Heart left ventricle (tissue), 16 donors: ENCODE results near the gene ACO1. TPM values are rescaled to one million over a fixed set of nuclear protein-coding genes. Genes with fewer than 3 reads are reported as not detected.
A peak's percentile ranks its signal among the peaks of the same experiment; 100 is the strongest.

Source experiments
- ATAC-seq, 4 donors: fragments of 200-7000 bp; cut with Tn5 transposase; one replicate each; pipeline ENCODE4 v1.9.1; 2020 to 2022; ENCODE audit warnings: moderate library complexity in 4 of 4, mild to moderate bottlenecking in 3 of 4, moderate number of reproducible peaks in 1 of 4
- DNase-seq, 5 donors: peaks; one replicate each; pipeline ENCODE4 v3.0.0-alpha.2; 2020
- H3K27ac ChIP-seq, 12 donors: fragments of 200-600 bp; sonication (generic) in 4 of 12; one replicate each; pipeline versions ENCODE4 v1.5.0 to v1.8.0; 2016 to 2022; ENCODE audit warnings: mild to moderate bottlenecking in 2 of 12
- H3K27me3 ChIP-seq, 9 donors: fragments of 200-600 bp; sonication (generic) in 2 of 9; one replicate each; pipeline versions ENCODE4 v1.5.1 to v1.8.0; 2016 to 2022; ENCODE audit warnings: mild to moderate bottlenecking in 3 of 9
- H3K36me3 ChIP-seq, 9 donors: fragments of 200-600 bp; sonication (generic) in 2 of 9; one replicate each; pipeline versions ENCODE4 v1.5.0 to v1.8.0; 2018 to 2022; ENCODE audit warnings: mild to moderate bottlenecking in 2 of 9
- H3K4me1 ChIP-seq, 12 donors: fragments of 200-600 bp; sonication (generic) in 4 of 12; one replicate each; pipeline versions ENCODE4 v1.5.0 to v1.8.0; 2016 to 2022; ENCODE audit warnings: mild to moderate bottlenecking in 3 of 12
- H3K4me3 ChIP-seq, 12 donors: fragments of 200-600 bp; sonication (generic) in 4 of 12; one replicate each; pipeline versions ENCODE4 v1.5.0 to v1.8.0; 2017 to 2022; ENCODE audit warnings: mild to moderate bottlenecking in 9 of 12, moderate library complexity in 4 of 12
- H3K9me3 ChIP-seq, 12 donors: fragments of 200-600 bp; sonication (generic) in 4 of 12; one replicate each; pipeline versions ENCODE4 v1.5.0 to v1.8.0; 2016 to 2022; ENCODE audit warnings: mild to moderate bottlenecking in 1 of 12
- POLR2A ChIP-seq, 2 donors: fragments of 450-650 bp; IDR thresholded peaks; one replicate each; pipeline ENCODE4 v1.6.1; 2017; ENCODE audit warnings: antibody characterized with exemption in 2 of 2, mild to moderate bottlenecking in 2 of 2, moderate library complexity in 2 of 2
- WGBS, 4 donors: extraction: QIAGEN DNeasy Blood & Tissue Kit in 2 of 4; methylation state at CpG; one replicate each; pipeline versions ENCODE4 v1.1.5 to v1.1.7; 2013 to 2018; 5-methylcytosine and 5-hydroxymethylcytosine counted together
- intact Hi-C, 10 donors: fragments of 100-400 bp; cut with DNase I; formaldehyde crosslinking; loops; one replicate each; pipeline versions ENCODE4 v1.11.1 to v1.14.2; 2022
- polyA plus RNA-seq, 2 donors: library from polyadenylated mRNA; stranded (reverse); fragments of 200-250 nt; gene quantifications; one replicate each; pipeline ENCODE4 v1.2.3, GENCODE V29; 2013
- total RNA-seq, 9 donors: library from RNA; depleted of rRNA in 2 of 9; stranded (reverse); fragments of >200 nt in 2 of 9; fragmentation: NEBNext Ultra II Directional in 3 of 9; extraction: Animal tissue kit (Norgen Biotek cat#: 25700) in 3 of 9; gene quantifications; one replicate each; pipeline versions ENCODE4 v1.1.0 to v1.2.4, GENCODE V29; 2016 to 2023
- TF ChIP-seq, protein P1 (sequence below), 12 donors: fragments of 200-600 bp; sonication (generic) in 4 of 12; IDR thresholded peaks; one replicate each; pipeline versions ENCODE4 v1.5.0 to v1.8.0; 2018 to 2022; ENCODE audit warnings: antibody characterized with exemption in 12 of 12, mild to moderate bottlenecking in 5 of 12
- donor health status: ischemic (EF 13 %, LVEDD 7.1; RV severe dilation, severe dysfunction).
- donor health status: healthy with polysubstance abuse.
- donor health status: DM: no; HTN: yes; CAD: no.
- donor health status: DM: no; HTN: no; CAD: no.
- donor health status: ischemic (EF 25% LVEDD 6.9; RV normal size, moderate dysfunction).
- donor health status: ischemic (EF 25% LVEDD 5.7; RV mildly dilated, moderate dysfunction).
- donor health status: healthy.
- donor health status: DM: yes; HTN: yes; CAD: no.
- donor health status: ischemic (EF 35%, LVEDD 5.7; RV mildly dilated, moderate dysfunction).
- donor health status: nonischemic (EF 11% LVEDD 7.7; RV severe dilation, severe dysfunction).
- donor health status: DM: yes; HTN: yes; CAD: no.
- donor health status: PGD.
- donor health status: ischemic (EF 29% LVEDD 5.4; RV normal size, mild dysfunction).
- donor health status: nonischemic (EF 23%, LVEDD 6.1; RV moderate dilation, normal function).

ACO1 gene
- total and polyA plus RNA-seq, 11 donors: 17.6 to 68.3 (median 60.7) TPM

DNA sequence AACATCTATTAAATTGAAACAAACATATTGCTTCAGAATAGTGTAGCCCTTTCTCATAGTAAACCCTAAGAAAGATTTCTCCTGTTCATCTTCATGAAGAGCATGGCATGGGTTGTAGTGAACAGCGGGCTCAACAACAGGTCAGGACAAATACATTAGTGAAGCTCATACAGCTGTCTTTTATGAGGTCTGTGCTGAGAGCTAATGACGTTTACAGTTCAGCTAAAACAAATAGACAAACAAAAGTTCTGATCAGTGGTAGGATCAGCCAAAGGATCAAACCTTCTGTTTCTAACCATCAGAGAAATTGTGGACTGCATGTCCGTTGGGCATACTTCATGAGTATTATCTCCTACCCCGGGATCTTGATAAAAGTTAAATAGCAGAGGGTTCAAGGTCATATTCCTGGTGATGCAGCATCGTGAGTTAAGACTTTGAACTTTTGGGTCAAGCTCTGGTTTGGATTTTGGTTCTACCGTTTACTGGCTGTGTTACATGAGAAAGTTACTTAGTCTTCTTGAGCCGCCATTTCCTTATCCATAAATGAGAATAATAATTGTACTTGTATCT lies 37.9 kb downstream of the ACO1 start:
- TF ChIP-seq, protein P1, sequence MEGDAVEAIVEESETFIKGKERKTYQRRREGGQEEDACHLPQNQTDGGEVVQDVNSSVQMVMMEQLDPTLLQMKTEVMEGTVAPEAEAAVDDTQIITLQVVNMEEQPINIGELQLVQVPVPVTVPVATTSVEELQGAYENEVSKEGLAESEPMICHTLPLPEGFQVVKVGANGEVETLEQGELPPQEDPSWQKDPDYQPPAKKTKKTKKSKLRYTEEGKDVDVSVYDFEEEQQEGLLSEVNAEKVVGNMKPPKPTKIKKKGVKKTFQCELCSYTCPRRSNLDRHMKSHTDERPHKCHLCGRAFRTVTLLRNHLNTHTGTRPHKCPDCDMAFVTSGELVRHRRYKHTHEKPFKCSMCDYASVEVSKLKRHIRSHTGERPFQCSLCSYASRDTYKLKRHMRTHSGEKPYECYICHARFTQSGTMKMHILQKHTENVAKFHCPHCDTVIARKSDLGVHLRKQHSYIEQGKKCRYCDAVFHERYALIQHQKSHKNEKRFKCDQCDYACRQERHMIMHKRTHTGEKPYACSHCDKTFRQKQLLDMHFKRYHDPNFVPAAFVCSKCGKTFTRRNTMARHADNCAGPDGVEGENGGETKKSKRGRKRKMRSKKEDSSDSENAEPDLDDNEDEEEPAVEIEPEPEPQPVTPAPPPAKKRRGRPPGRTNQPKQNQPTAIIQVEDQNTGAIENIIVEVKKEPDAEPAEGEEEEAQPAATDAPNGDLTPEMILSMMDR (IDR thresholded peaks at IDR 0.05): no peak
- no peak for TF ChIP-seq POLR2A (IDR thresholded peaks at IDR 0.05)
- intact Hi-C loops: no loop called here
- ATAC-seq: no peak

DNA sequence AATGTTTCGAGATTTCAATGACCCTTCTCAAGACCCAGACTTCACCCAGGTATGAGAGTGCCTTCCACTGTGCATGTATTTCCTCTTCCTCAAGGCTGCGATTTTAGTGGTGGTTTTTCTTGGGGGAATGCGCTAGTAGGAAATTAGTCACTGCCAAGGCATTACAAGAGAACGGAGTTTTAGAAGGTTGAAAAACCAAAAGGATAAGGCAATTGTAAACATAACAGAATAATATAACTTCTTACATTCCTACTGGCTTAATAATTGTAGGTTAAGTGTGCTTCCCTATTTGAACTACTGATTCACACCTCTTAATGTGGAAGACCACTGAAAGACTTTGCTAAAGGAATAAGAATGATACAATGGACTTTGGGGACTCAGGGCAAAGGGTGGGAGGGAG lies 38.9 kb downstream of the ACO1 start:
- Histone ChIP-seq H3K36me3 (peaks cover 0 to 100% (median 89%) of the 10 kb centered on the region in 9 donors), H3K4me3 (no peak overlapping the region), H3K9me3 (no peaks in the 10 kb centered on the region), H3K27me3 (no peaks in the 10 kb centered on the region), H3K4me1 (peaks cover 0 to 5% (median 0%) of the 10 kb centered on the region in 12 donors), H3K27ac (no peak overlapping the region)
- intact Hi-C loops: no loop called here
- TF ChIP-seq, protein P1 (IDR thresholded peaks at IDR 0.05): no peak
- no peak for TF ChIP-seq POLR2A (IDR thresholded peaks at IDR 0.05)
- 93 to 95% (median 94%) methylated on average over 4 of the region's 4 CpGs for WGBS, 4 donors
- ATAC-seq (no peak), DNase-seq (no peak)

More for the DNA sequence above, 37.9 kb downstream of the ACO1 start:
- H3K4me3 ChIP-seq: no peak overlapping the region
- DNase-seq: no peak
- no peaks in the 10 kb centered on the region for H3K9me3 ChIP-seq
- H3K36me3 ChIP-seq: peaks cover 0 to 100% (median 93%) of the 10 kb centered on the region in 9 donors
- peaks cover 0 to 5% (median 0%) of the 10 kb centered on the region in 12 donors for H3K4me1 ChIP-seq
- 90 to 94% (median 93%) methylated on average over 7 of the region's 7 CpGs for WGBS, 4 donors
- H3K27ac ChIP-seq: no peak overlapping the region
- no peaks in the 10 kb centered on the region for H3K27me3 ChIP-seq

DNA sequence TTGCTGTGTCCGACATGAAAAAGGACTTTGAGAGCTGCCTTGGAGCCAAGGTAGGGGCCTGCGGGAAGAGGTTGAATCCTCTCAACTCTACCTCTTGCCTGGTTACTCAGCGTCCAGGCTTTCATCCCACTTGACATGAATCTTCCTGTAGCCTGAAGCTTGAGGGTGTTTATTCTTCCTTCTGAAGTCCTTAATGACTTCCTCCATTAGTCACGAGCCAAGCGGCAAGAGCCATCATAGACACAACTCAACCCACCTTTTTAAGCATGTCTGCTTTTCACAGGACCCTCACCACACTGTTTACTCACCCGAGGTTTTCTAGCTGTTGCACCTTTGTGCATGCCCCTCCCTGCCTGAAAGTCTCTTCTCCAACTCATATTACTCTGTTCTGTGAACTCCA lies 40.2 kb downstream of the ACO1 start:
- intact Hi-C loops: loop anchor here in 1 of 10 donors (5.0 kb wide), 1 partner anchor 42 kb away; the partner anchor contains the start of gene ACO1
- no peak for DNase-seq
- WGBS, 4 donors: 82 to 91% (median 84%) methylated on average over 6 of the region's 6 CpGs
- ATAC-seq: no peak
- H3K27me3 ChIP-seq: no peaks in the 10 kb centered on the region
- H3K27ac ChIP-seq: no peak overlapping the region
- H3K4me1 ChIP-seq: peaks cover 0 to 5% (median 0%) of the 10 kb centered on the region in 12 donors
- H3K36me3 ChIP-seq: peaks cover 0 to 100% (median 83%) of the 10 kb centered on the region in 9 donors
- no peaks in the 10 kb centered on the region for H3K9me3 ChIP-seq
- H3K4me3 ChIP-seq: no peak overlapping the region
- TF ChIP-seq POLR2A (IDR thresholded peaks at IDR 0.05): no peak
- TF ChIP-seq, protein P1 (IDR thresholded peaks at IDR 0.05): no peak

DNA sequence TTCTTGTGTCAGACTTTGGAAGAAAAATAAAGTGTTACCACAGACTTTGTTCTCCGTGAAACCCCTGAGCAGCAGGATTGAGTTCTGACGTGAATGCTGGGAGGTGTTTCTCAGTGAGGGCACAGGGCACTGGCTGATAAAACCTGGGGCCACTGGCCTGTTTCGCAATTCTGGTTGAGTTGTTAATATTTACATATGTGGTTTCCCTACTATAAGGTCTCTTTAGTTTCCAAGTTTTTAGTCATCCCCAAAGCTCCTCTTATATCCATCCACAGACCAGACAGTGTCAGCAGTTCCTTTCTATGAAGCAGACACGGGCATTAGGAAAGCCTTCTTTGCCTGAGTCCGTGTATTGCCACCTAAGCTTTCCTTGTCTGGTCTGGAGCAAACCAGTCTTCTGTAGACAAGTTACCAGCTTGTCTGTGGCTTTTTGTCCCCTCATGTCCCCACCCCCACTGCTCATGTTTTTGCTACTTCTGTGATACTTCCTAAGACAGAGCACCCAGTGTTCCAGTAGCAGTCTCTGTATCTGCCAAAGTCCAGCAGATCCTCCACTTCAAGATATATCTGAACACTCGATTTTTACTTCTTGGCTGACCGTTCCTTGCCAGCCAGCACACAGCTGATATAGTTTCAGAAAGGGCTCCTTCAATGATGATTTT lies 42.0 kb downstream of the ACO1 start:
- intact Hi-C loops: loop anchor here in 1 of 10 donors (5.0 kb wide), 1 partner anchor 44 kb away; the partner anchor contains the start of gene ACO1
- DNase-seq (no peak), ATAC-seq (peak in 2 of 4 donors; percentile 34 to 36)
- 71 to 84% (median 77%) methylated on average over 7 of the region's 7 CpGs for WGBS, 4 donors
- Histone ChIP-seq H3K4me3 (no peak overlapping the region), H3K9me3 (no peaks in the 10 kb centered on the region), H3K36me3 (peaks cover 0 to 100% (median 85%) of the 10 kb centered on the region in 9 donors), H3K27ac (peak overlapping the region in 1 of 12 donors; percentile 7), H3K27me3 (no peaks in the 10 kb centered on the region), H3K4me1 (peaks cover 0 to 5% (median 0%) of the 10 kb centered on the region in 12 donors)
- no peak for TF ChIP-seq POLR2A (IDR thresholded peaks at IDR 0.05)
- TF ChIP-seq, protein P1 (IDR thresholded peaks at IDR 0.05): no peak
